Adipocyte (in vitro differentiated cells): Measurements from ENCODE around the gene CACNA2D2.
A peak's percentile ranks its signal among the peaks of the same experiment; 100 is the strongest.

Experiments
- DNase-seq: peaks from one replicate; pipeline ENCODE4 v3.0.0-alpha.2; 2015; ENCODE audit warnings: low read depth
- H3K27me3 ChIP-seq: replicated peaks from 2 replicates; pipeline ENCODE4 v1.7.0; 2013; ENCODE audit warnings: mild to moderate bottlenecking, low read length, moderate library complexity; ENCODE audit not compliant: control insufficient read depth, insufficient read depth
- H3K36me3 ChIP-seq: 2 replicates; pipeline ENCODE4 v1.7.0; 2013; ENCODE audit warnings: low read length, mild to moderate bottlenecking, moderate library complexity; ENCODE audit not compliant: control insufficient read depth, insufficient read depth, severe bottlenecking
- H3K4me1 ChIP-seq: 2 replicates; pipeline ENCODE4 v1.7.0; 2013; ENCODE audit warnings: mild to moderate bottlenecking, low read length, moderate library complexity; ENCODE audit not compliant: control insufficient read depth, insufficient read depth
- H3K4me3 ChIP-seq: 2 replicates; pipeline ENCODE4 v1.7.0; 2013; ENCODE audit warnings: mild to moderate bottlenecking, low read length, moderate library complexity
- H3K9ac ChIP-seq: 2 replicates; pipeline ENCODE4 v1.7.0; 2013; ENCODE audit warnings: mild to moderate bottlenecking, low read length, moderate library complexity
- H3K9me3 ChIP-seq: 2 replicates; pipeline ENCODE4 v1.7.0; 2013; ENCODE audit warnings: mild to moderate bottlenecking, low read length, moderate library complexity; ENCODE audit not compliant: control insufficient read depth

The CACNA2D2 gene

GRCh38 chr3:50537421-50538129 lies 34.1 kb upstream of the CACNA2D2 start:
- Histone ChIP-seq H3K9me3 (no peaks in the 10 kb centered on the region), H3K36me3 (no peaks in the 10 kb centered on the region), H3K27me3 (peaks cover 48% of the 10 kb centered on the region), H3K4me1 (no peaks in the 10 kb centered on the region), H3K9ac (no peak overlapping the region), H3K4me3 (no peak overlapping the region)
- DNase-seq = no peak

- DNase-seq = no peak
- no peaks in the 10 kb centered on the region for H3K36me3 ChIP-seq
- H3K9ac ChIP-seq = no peak overlapping the region
- peaks cover 5% of the 10 kb centered on the region for H3K4me1 ChIP-seq
- H3K9me3 ChIP-seq = no peaks in the 10 kb centered on the region
- peaks cover 48% of the 10 kb centered on the region for H3K27me3 ChIP-seq
- H3K4me3 ChIP-seq = no peak overlapping the region
Observed at GRCh38 chr3:50536471-50537180, 33.2 kb upstream of the CACNA2D2 start.

GRCh38 chr3:50534681-50535330 lies 31.4 kb upstream of the CACNA2D2 start:
- DNase-seq = peak; percentile 22
- Histone ChIP-seq H3K36me3 (no peaks in the 10 kb centered on the region), H3K4me1 (peaks cover 5% of the 10 kb centered on the region), H3K27me3 (peaks cover 48% of the 10 kb centered on the region), H3K4me3 (no peak overlapping the region), H3K9me3 (no peaks in the 10 kb centered on the region), H3K9ac (no peak overlapping the region)

- no peak for DNase-seq
- H3K4me3 ChIP-seq = no peak overlapping the region
- H3K9ac ChIP-seq = no peak overlapping the region
- peaks cover 5% of the 10 kb centered on the region for H3K4me1 ChIP-seq
- peaks cover 50% of the 10 kb centered on the region for H3K27me3 ChIP-seq
- H3K36me3 ChIP-seq = no peaks in the 10 kb centered on the region
- H3K9me3 ChIP-seq = no peaks in the 10 kb centered on the region
Observed at GRCh38 chr3:50533807-50534461, 30.5 kb upstream of the CACNA2D2 start.

- no peak for DNase-seq
- no peak overlapping the region for H3K4me3 ChIP-seq
- peaks cover 50% of the 10 kb centered on the region for H3K27me3 ChIP-seq
- H3K4me1 ChIP-seq = peaks cover 5% of the 10 kb centered on the region
- H3K9me3 ChIP-seq = no peaks in the 10 kb centered on the region
- no peaks in the 10 kb centered on the region for H3K36me3 ChIP-seq
- H3K9ac ChIP-seq = no peak overlapping the region
Observed at GRCh38 chr3:50533316-50533715, 29.9 kb upstream of the CACNA2D2 start.

GRCh38 chr3:50532062-50532705 lies 28.8 kb upstream of the CACNA2D2 start:
- peaks cover 5% of the 10 kb centered on the region for H3K4me1 ChIP-seq
- peaks cover 52% of the 10 kb centered on the region for H3K27me3 ChIP-seq
- no peak overlapping the region for H3K4me3 ChIP-seq
- no peak overlapping the region for H3K9ac ChIP-seq
- peak; percentile 67 for DNase-seq
- H3K9me3 ChIP-seq = no peaks in the 10 kb centered on the region
- H3K36me3 ChIP-seq = no peaks in the 10 kb centered on the region

GRCh38 chr3:50531201-50531600 lies 27.8 kb upstream of the CACNA2D2 start:
- peaks cover 42% of the 10 kb centered on the region for H3K27me3 ChIP-seq
- H3K9ac ChIP-seq = no peak overlapping the region
- H3K36me3 ChIP-seq = no peaks in the 10 kb centered on the region
- H3K4me1 ChIP-seq = peaks cover 5% of the 10 kb centered on the region
- H3K9me3 ChIP-seq = no peaks in the 10 kb centered on the region
- no peak overlapping the region for H3K4me3 ChIP-seq
- DNase-seq = no peak

GRCh38 chr3:50530001-50530970 lies 26.9 kb upstream of the CACNA2D2 start:
- peaks cover 5% of the 10 kb centered on the region for H3K4me1 ChIP-seq
- no peaks in the 10 kb centered on the region for H3K9me3 ChIP-seq
- no peak for DNase-seq
- no peak overlapping the region for H3K4me3 ChIP-seq
- H3K9ac ChIP-seq = no peak overlapping the region
- peaks cover 42% of the 10 kb centered on the region for H3K27me3 ChIP-seq
- H3K36me3 ChIP-seq = no peaks in the 10 kb centered on the region

GRCh38 chr3:50525987-50526386 lies 22.6 kb upstream of the CACNA2D2 start:
- Histone ChIP-seq H3K27me3 (peaks cover 56% of the 10 kb centered on the region), H3K4me1 (no peaks in the 10 kb centered on the region)

More at GRCh38 chr3:50525987-50526386, 22.6 kb upstream of the CACNA2D2 start:
- Histone ChIP-seq H3K4me3 (no peak overlapping the region), H3K9ac (no peak overlapping the region), H3K36me3 (no peaks in the 10 kb centered on the region), H3K9me3 (no peaks in the 10 kb centered on the region)
- DNase-seq = peak; percentile 48
